SK-N-SH (cell line): Measurements from ENCODE around the gene PARK7. TPM values are rescaled to one million over a fixed set of nuclear protein-coding genes. Genes with fewer than 3 reads are reported as not detected.
"Not testable (repeated sequence)": the region's sequence is repeated elsewhere in the genome, so short reads cannot be mapped to it uniquely, and the experiment has no call there.

Source experiments
- CTCF ChIA-PET: fragments of 300-600, 350-600 bp; formaldehyde crosslinking; extraction: SDS; loops from one replicate; lab custom pipeline; 2021; lab: Yijun Ruan, JAX
- POLR2A ChIA-PET: fragments of 350-600 bp; sonication (Branson Sonifier 250); formaldehyde crosslinking; extraction: SDS; loops from one replicate; lab custom pipeline; 2020; ENCODE audit warnings: antibody characterized with exemption, inconsistent platforms; lab: Yijun Ruan, JAX
- DNase-seq: peaks from one replicate; pipeline ENCODE4 v3.0.0; 2012
- H2AFZ ChIP-seq: fragments of 200-600 bp; sonication (generic); 2 replicates; pipeline ENCODE4 v1.8.1; 2016; ENCODE audit warnings: antibody characterized with exemption, mild to moderate bottlenecking, low read depth
- H3F3A ChIP-seq: fragments of 200-600 bp; sonication (generic); replicated peaks from 2 replicates; pipeline ENCODE3; 2016; ENCODE audit warnings: antibody characterized with exemption, mild to moderate bottlenecking; ENCODE audit not compliant: insufficient read depth
- H3K27ac ChIP-seq, 2 experiments: fragments of 200-500 bp in 1 of 2; fragments of 200-600 bp in 1 of 2; sonication (Bioruptor generic) in 1 of 2; sonication (generic), shearing (Covaris generic) in 1 of 2; 2 replicates each; pipeline versions ENCODE4 v1.5.1 to v1.6.1; 2014 to 2016; ENCODE audit warnings: low read depth in 2 of 2, inconsistent platforms in 1 of 2, low read length in 1 of 2, mild to moderate bottlenecking in 1 of 2, mixed read lengths in 1 of 2
- H3K27me3 ChIP-seq: fragments of 200-600 bp; sonication (generic), shearing (Covaris generic); 2 replicates; pipeline ENCODE4 v1.6.1; 2016; ENCODE audit warnings: mixed run types; ENCODE audit not compliant: insufficient read depth
- H3K36me3 ChIP-seq, 2 experiments: fragments of 200-500 bp in 1 of 2; fragments of 200-600 bp in 1 of 2; sonication (Bioruptor generic) in 1 of 2; sonication (generic) in 1 of 2; replicated peaks in 1 of 2; 2 replicates each; pipeline versions ENCODE3 to v1.5.1; 2014 to 2016; ENCODE audit warnings: low read length in 1 of 2, mild to moderate bottlenecking in 1 of 2; ENCODE audit not compliant: insufficient read depth in 2 of 2, control insufficient read depth in 1 of 2
- H3K4me1 ChIP-seq, 2 experiments: fragments of 200-500 bp in 1 of 2; fragments of 200-600 bp in 1 of 2; sonication (Bioruptor generic) in 1 of 2; sonication (generic), shearing (Covaris generic) in 1 of 2; 2 replicates each; pipeline versions ENCODE4 v1.5.1 to v1.6.1; 2014 to 2016; ENCODE audit warnings: low read depth in 1 of 2, low read length in 1 of 2, mixed run types in 1 of 2; ENCODE audit not compliant: insufficient read depth in 2 of 2, control insufficient read depth in 1 of 2
- H3K4me2 ChIP-seq: fragments of 200-600 bp; sonication (generic), shearing (Covaris generic); 2 replicates; pipeline ENCODE4 v1.6.1; 2017; ENCODE audit warnings: mixed run types
- H3K4me3 ChIP-seq, 2 experiments: fragments of 200-500 bp in 1 of 2; fragments of 200-600 bp in 1 of 2; sonication (Bioruptor generic) in 1 of 2; sonication (generic), shearing (Covaris generic) in 1 of 2; 2 replicates each; pipeline versions ENCODE4 v1.5.1 to v1.8.1; 2014 to 2016; ENCODE audit warnings: low read depth in 2 of 2, inconsistent platforms in 1 of 2, low read length in 1 of 2, mild to moderate bottlenecking in 1 of 2, mixed read lengths in 1 of 2, moderate library complexity in 1 of 2
- H3K79me2 ChIP-seq: fragments of 200-600 bp; sonication (generic); 2 replicates; pipeline ENCODE4 v1.8.1; 2017; ENCODE audit warnings: mild to moderate bottlenecking; ENCODE audit not compliant: insufficient read depth
- H3K9ac ChIP-seq: fragments of 200-600 bp; sonication (generic); 2 replicates; pipeline ENCODE4 v1.6.1; 2017; ENCODE audit warnings: mixed run types
- H3K9me2 ChIP-seq: fragments of 200-600 bp; sonication (generic); 2 replicates; pipeline ENCODE4 v1.6.1; 2017; ENCODE audit warnings: mixed run types
- H3K9me3 ChIP-seq: fragments of 200-600 bp; sonication (generic); 2 replicates; pipeline ENCODE4 v1.6.1; 2017; ENCODE audit warnings: mixed run types, mild to moderate bottlenecking, moderate library complexity
- H4K20me1 ChIP-seq: fragments of 200-600 bp; sonication (generic); 2 replicates; pipeline ENCODE4 v1.6.1; 2017; ENCODE audit warnings: mild to moderate bottlenecking, mixed run types; ENCODE audit not compliant: insufficient read depth
- CTCF ChIP-seq: fragments of 200-600 bp; sonication (generic); IDR thresholded peaks from 2 replicates; pipeline ENCODE4 v1.6.1; 2017; ENCODE audit warnings: antibody characterized with exemption, mild to moderate bottlenecking, moderate library complexity
- EP300 ChIP-seq, 2 experiments: IDR thresholded peaks; 2 replicates each; pipeline versions ENCODE4 v1.4.0 to v1.6.1; 2012; ENCODE audit warnings: borderline replicate concordance in 1 of 2, low read depth in 1 of 2, low read length in 1 of 2
- FOSL2 ChIP-seq: IDR thresholded peaks from 2 replicates; pipeline ENCODE4 v1.4.0; 2012; ENCODE audit warnings: low read depth, mild to moderate bottlenecking, moderate library complexity, borderline replicate concordance
- GABPA ChIP-seq: IDR thresholded peaks from 2 replicates; pipeline ENCODE4 v1.4.0; 2012; ENCODE audit warnings: low read depth, mild to moderate bottlenecking
- JUND ChIP-seq: IDR thresholded peaks from 2 replicates; pipeline ENCODE4 v1.4.0; 2012
- MAX ChIP-seq: IDR thresholded peaks from 2 replicates; pipeline ENCODE4 v1.4.0; 2012; ENCODE audit warnings: low read depth
- PBX3 ChIP-seq: IDR thresholded peaks from 2 replicates; pipeline ENCODE4; 2012
- POLR2AphosphoS5 ChIP-seq: IDR thresholded peaks from 2 replicates; pipeline ENCODE4 v1.6.1; 2012; ENCODE audit warnings: low read depth, low read length
- RAD21 ChIP-seq: IDR thresholded peaks from 2 replicates; pipeline ENCODE4 v1.6.1; 2012; ENCODE audit warnings: mild to moderate bottlenecking, low read length
- TCF12 ChIP-seq: IDR thresholded peaks from 2 replicates; pipeline ENCODE4 v1.4.0; 2012
- USF2 ChIP-seq: fragments of 150-350 bp; IDR thresholded peaks from 2 replicates; pipeline ENCODE4 v1.6.1; 2017; ENCODE audit warnings: antibody characterized with exemption, low read length, low read depth, borderline replicate concordance
- ZBTB33 ChIP-seq: IDR thresholded peaks from 2 replicates; pipeline ENCODE4 v1.4.0; 2012; ENCODE audit warnings: low read depth, borderline replicate concordance
- WGBS: methylation state at CpG from one replicate; pipeline ENCODE4 v1.1.6; 2017; ENCODE audit warnings: low lambda C conversion rate; 5-methylcytosine and 5-hydroxymethylcytosine counted together
- polyA plus RNA-seq, 3 experiments: library from polyadenylated mRNA; depleted of rRNA; stranded (reverse); fragments of >200 nt; gene quantifications; 2 replicates each; pipeline ENCODE4 v1.2.3, GENCODE V29; 2012

PARK7 gene
- polyA plus RNA-seq, 1 of the 3 experiments (the other 2 are of a cell fraction), result 415 TPM

GRCh38 chr1:7948960-7949359 is 12.6 kb upstream of the PARK7 start:
- H3K4me2 ChIP-seq, result no peak overlapping the region
- H3K27me3 ChIP-seq, result no peaks in the 10 kb centered on the region
- no peak overlapping the region for H3K27ac ChIP-seq
- no peaks in the 10 kb centered on the region for H3K36me3 ChIP-seq
- H3K4me1 ChIP-seq, result peaks cover 0 to 4% of the 10 kb centered on the region in 2 experiments; a peak in 1 of 4 replicates
- no peak overlapping the region for H3K4me3 ChIP-seq
- WGBS, result 32% methylated on average over 5 of the region's 5 CpGs
- CTCF ChIA-PET, result interaction anchor here (0.9 to 1.2 kb wide), 3 partner anchors 26 to 281 kb away, joined by 3 to 6 read pairs (median 4); no protein-coding TSS in a partner anchor
- H3K9ac ChIP-seq, result no peak overlapping the region
- no peaks in the 10 kb centered on the region for H4K20me1 ChIP-seq
- H3K9me3 ChIP-seq, result no peaks in the 10 kb centered on the region
- no peaks in the 10 kb centered on the region for H3K9me2 ChIP-seq
- POLR2A ChIA-PET, result no interaction called here
- no peaks in the 10 kb centered on the region for H3K79me2 ChIP-seq
- no peaks in the 10 kb centered on the region for H3F3A ChIP-seq
- TF ChIP-seq JUND (peak; percentile 34; the same call in 1 of the 2 replicates), EP300 (IDR thresholded peaks at IDR 0.05; ENCODE audit: borderline replicate concordance in 1 of 2, low read depth in 1 of 2, low read length in 1 of 2) (no peak), TCF12 (peak; percentile 49), PBX3 (peak; percentile 41), FOSL2 (peak; percentile 38; the same call in 1 of the 2 replicates), RAD21 (no peak)
- TF ChIP-seq, all 33 proteins: peak for 4
- no peak for DNase-seq
- H2AFZ ChIP-seq, result 0 out of 2 replicates have a peak overlapping the region, but pooled peaks have one; percentile 18

- H3K27me3 ChIP-seq, H3K4me3 ChIP-seq, H3K36me3 ChIP-seq, H3K27ac ChIP-seq, POLR2A ChIA-PET, H3K4me1 ChIP-seq, H3K9me3 ChIP-seq, H3K9me2 ChIP-seq, H2AFZ ChIP-seq, DNase-seq, H4K20me1 ChIP-seq, H3K79me2 ChIP-seq, H3F3A ChIP-seq, H3K9ac ChIP-seq, CTCF ChIA-PET, H3K4me2 ChIP-seq: not testable (repeated sequence)
- WGBS, result no CpG with 5 or more reads among the region's 30 CpGs
These were observed 8.7 kb upstream of the PARK7 start for GRCh38 chr1:7952791-7953190.

GRCh38 chr1:7953850-7954609 is 7.5 kb upstream of the PARK7 start:
- Histone ChIP-seq H3K4me2 (peak overlapping the region; percentile 74), H3K4me3 (peak overlapping the region; percentile 56 to 58), H3K4me1 (peaks cover 0 to 6% of the 10 kb centered on the region in 2 experiments; a peak in 2 of 4 replicates), H4K20me1 (no peaks in the 10 kb centered on the region), H3F3A (peaks cover 9% of the 10 kb centered on the region), H3K9ac (peak overlapping the region; percentile 43), H3K9me3 (no peaks in the 10 kb centered on the region), H3K27me3 (no peaks in the 10 kb centered on the region), H2AFZ (peak overlapping the region; percentile 97), H3K9me2 (no peaks in the 10 kb centered on the region), H3K79me2 (no peaks in the 10 kb centered on the region), H3K27ac (peak overlapping the region in 1 of 2 experiments; percentile 87; a peak in 3 of 4 replicates), H3K36me3 (no peaks in the 10 kb centered on the region)
- ChIA-PET CTCF (no interaction called here), POLR2A (no interaction called here)
- WGBS, result 6% methylated on average over 21 of the region's 65 CpGs
- peak; percentile 96 for DNase-seq
- TF ChIP-seq USF2 (no peak), GABPA (peak; percentile 90), PBX3 (no peak), POLR2AphosphoS5 (peak; percentile 80), MAX (peak; percentile 37; the same call in 1 of the 2 replicates), CTCF (no peak), ZBTB33 (no peak)
